ENCODE measurements around the gene GPR68. TPM values are rescaled to one million over a fixed set of nuclear protein-coding genes. Genes with fewer than 3 reads are reported as not detected.

GPR68 gene
- total and polyA plus RNA-seq, 4 experiments from 2014 or later, result 3.0 to 10.8 (median 9.5) TPM

DNA sequence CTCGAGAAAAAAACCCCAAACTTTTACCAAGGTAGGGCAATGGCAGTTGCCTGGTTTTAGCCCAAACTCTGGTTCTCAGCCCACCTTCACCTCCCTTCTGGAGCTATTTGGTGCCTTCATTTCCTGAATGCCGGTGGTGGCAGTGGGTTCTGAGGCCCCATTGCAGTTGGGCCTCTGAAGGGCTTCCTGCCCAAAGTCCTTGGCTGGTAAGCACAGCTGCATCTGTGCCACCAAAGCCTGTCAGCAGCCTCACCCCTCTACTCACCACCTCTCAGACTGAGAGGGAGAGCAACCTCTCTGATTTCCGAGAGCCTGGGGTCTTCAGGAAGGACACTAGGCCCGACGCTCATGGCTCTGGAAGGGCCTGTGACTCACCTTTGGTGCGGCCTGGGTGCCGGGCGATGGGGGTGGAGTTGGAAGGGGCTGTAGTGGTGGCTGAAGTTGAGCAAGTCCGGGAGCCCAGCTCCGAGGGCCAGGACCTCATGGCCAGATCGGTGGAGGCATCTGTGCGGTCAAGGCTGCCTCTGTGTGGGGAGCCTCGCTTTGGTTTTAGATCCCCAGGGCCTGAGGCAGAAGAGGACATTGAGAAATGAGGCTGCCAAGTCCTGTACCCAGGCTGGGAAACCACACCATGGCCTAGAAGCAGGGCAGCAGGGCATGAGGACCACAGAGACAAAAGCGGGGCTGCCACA lies 38.6 kb upstream of the GPR68 start:
- CTCF ChIA-PET (ENCODE audit: partially characterized antibody), result interaction anchor here (25.0 kb wide), 1 partner anchor 108 kb away, joined by 480 read pairs; no protein-coding TSS in a partner anchor
- intact Hi-C loops (cut with micrococcal nuclease), result no loop called here

DNA sequence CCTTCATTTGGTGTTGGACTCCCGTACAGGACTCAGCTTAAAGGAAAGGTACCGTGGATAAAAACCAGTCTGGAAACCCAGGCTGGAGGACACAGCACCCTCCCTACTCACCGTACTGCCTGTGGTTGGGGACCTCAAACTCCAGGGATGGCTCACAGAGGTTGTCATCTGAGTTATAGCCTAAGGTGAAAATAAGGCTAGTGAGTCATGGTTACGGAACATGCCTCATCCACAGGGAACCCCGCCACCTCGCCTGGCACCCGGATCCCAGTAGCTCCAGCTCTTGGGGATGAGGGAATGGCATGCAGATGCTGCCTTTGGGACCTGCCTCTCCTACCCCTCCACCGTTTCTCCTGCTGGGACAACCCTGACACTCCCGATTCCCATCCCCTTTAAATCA lies 36.8 kb upstream of the GPR68 start:
- peaks cover 5% of the 10 kb centered on the region for H3K4me1 ChIP-seq (ENCODE audit: insufficient read depth, low read length)
- no peak overlapping the region for H3K4me3 ChIP-seq (ENCODE audit: low read length in 2 of 2)
- Mint-ChIP-seq H3K9me3 (peaks cover 0 to 7% (median 0%) of the 10 kb centered on the region in 8 donors), H3K36me3 (peaks cover 80 to 85% of the 10 kb centered on the region in 2 donors), H3K4me3 (no peak overlapping the region), H3K27me3 (no peaks in the 10 kb centered on the region), H3K4me1 (peaks cover 1 to 9% (median 3%) of the 10 kb centered on the region in 4 donors), H3K27ac (peak overlapping the region in 2 of 7 donors; percentile 18 to 70)
- H3K36me3 ChIP-seq (ENCODE audit: insufficient read depth, low read length), result peaks cover 100% of the 10 kb centered on the region
- POLR2A ChIA-PET (ENCODE audit: partially characterized antibody), result interaction anchor here (0.6 to 1.3 kb wide), 6 partner anchors 17 to 68 kb away, joined by 3 to 6 read pairs (median 3); no protein-coding TSS in a partner anchor
- no peak for DNase-seq
- intact Hi-C loops (cut with micrococcal nuclease), result no loop called here
- H3K9me3 ChIP-seq (ENCODE audit: control insufficient read depth in 1 of 2, low read length in 2 of 2), result no peaks in the 10 kb centered on the region
- H3K27ac ChIP-seq (ENCODE audit: low read depth, low read length), result no peak overlapping the region
- CTCF ChIA-PET (ENCODE audit: partially characterized antibody), result interaction anchor here (0.9 to 25.0 kb wide), 7 partner anchors 28 to 107 kb away, joined by 3 to 480 read pairs (median 3); no protein-coding TSS in a partner anchor
- H3K27me3 ChIP-seq (ENCODE audit: insufficient read depth, low read length), result no peaks in the 10 kb centered on the region

More for the DNA sequence above, 38.6 kb upstream of the GPR68 start:
- Mint-ChIP-seq H3K36me3 (peaks cover 77 to 88% of the 10 kb centered on the region in 2 donors), H3K4me1 (peaks cover 3 to 15% (median 6%) of the 10 kb centered on the region in 4 donors), H3K27me3 (no peaks in the 10 kb centered on the region), H3K9me3 (peaks cover 0 to 9% (median 0%) of the 10 kb centered on the region in 8 donors), H3K27ac (peak overlapping the region in 3 of 7 donors; percentile 32 to 70 (median 67)), H3K4me3 (no peak overlapping the region)
- no peaks in the 10 kb centered on the region for H3K27me3 ChIP-seq (ENCODE audit: insufficient read depth, low read length)
- H3K4me3 ChIP-seq (ENCODE audit: low read length in 2 of 2), result no peak overlapping the region
- H3K36me3 ChIP-seq (ENCODE audit: insufficient read depth, low read length), result peaks cover 98% of the 10 kb centered on the region
- POLR2A ChIA-PET (ENCODE audit: partially characterized antibody), result interaction anchor here (1.0 kb wide), 1 partner anchor 106 kb away, joined by 4 read pairs; no protein-coding TSS in a partner anchor
- H3K27ac ChIP-seq (ENCODE audit: low read depth, low read length), result no peak overlapping the region
- no peak for DNase-seq
- peaks cover 12% of the 10 kb centered on the region for H3K4me1 ChIP-seq (ENCODE audit: insufficient read depth, low read length)
- no peaks in the 10 kb centered on the region for H3K9me3 ChIP-seq (ENCODE audit: control insufficient read depth in 1 of 2, low read length in 2 of 2)

DNA sequence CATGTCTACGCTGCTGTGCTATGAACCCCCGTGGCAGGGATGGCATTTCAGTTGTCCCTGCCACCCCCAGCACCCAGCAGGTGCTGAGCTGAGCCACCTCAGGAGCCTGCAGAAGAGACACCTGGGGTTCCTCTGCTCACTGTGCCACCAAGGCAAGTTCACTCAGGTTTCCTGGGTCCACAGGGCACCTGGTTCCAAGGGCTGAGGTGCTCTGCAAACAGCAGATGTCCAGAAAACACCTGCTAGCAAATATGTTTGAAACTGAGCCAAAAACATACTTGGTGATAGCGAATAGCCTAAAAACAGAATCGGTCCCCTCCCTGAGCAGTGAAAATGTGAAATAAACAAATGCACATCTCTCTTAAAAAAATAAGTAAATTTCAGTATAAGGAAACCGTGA lies 35.6 kb upstream of the GPR68 start:
- CTCF ChIA-PET (ENCODE audit: partially characterized antibody), result interaction anchor here (0.9 to 25.0 kb wide), 5 partner anchors 10 to 105 kb away, joined by 3 to 480 read pairs (median 3); no protein-coding TSS in a partner anchor

DNA sequence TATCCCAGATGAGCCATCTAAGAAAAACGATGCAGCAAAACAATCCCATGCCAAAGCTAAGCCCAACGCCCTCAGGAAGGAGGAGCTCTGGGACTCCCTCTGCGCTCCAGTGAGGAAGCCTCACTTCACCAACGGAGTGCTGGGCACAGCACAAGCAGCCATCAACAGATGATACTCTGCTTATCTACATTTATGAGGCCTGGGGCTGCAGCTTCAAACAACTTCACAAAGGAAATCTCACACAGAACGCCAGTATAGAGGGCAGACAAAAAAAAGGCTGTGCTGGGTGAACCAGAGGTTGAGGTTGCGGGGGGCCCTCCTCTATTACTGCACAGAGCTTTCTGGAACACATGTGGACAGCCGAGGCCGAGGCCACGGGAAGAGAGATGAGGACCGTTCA lies 34.9 kb upstream of the GPR68 start:
- peaks cover 0 to 2% (median 0%) of the 10 kb centered on the region in 4 donors for H3K4me1 Mint-ChIP-seq
- H3K36me3 Mint-ChIP-seq, result peaks cover 75 to 82% of the 10 kb centered on the region in 2 donors
- no peak overlapping the region for H3K27ac ChIP-seq (ENCODE audit: low read depth, low read length)

More for the DNA sequence above, 35.6 kb upstream of the GPR68 start:
- H3K27me3 ChIP-seq (ENCODE audit: insufficient read depth, low read length), result no peaks in the 10 kb centered on the region
- H3K4me1 Mint-ChIP-seq, result peaks cover 0 to under 1% (median 0%) of the 10 kb centered on the region in 4 donors
- no peaks in the 10 kb centered on the region for H3K9me3 ChIP-seq (ENCODE audit: control insufficient read depth in 1 of 2, low read length in 2 of 2)
- H3K4me3 ChIP-seq (ENCODE audit: low read length in 2 of 2), result no peak overlapping the region
- peaks cover 96% of the 10 kb centered on the region for H3K36me3 ChIP-seq (ENCODE audit: insufficient read depth, low read length)
- no peaks in the 10 kb centered on the region for H3K4me1 ChIP-seq (ENCODE audit: insufficient read depth, low read length)
- peak overlapping the region in 1 of 7 donors; percentile 8 for H3K27ac Mint-ChIP-seq
- no peak for DNase-seq
- H3K36me3 Mint-ChIP-seq, result peaks cover 74 to 82% of the 10 kb centered on the region in 2 donors
- POLR2A ChIA-PET (ENCODE audit: partially characterized antibody), result interaction anchor here (0.9 to 1.0 kb wide), 2 partner anchors 15 to 77 kb away, joined by 3 to 4 read pairs; no protein-coding TSS in a partner anchor
- H3K4me3 Mint-ChIP-seq, result no peak overlapping the region
- intact Hi-C loops (cut with micrococcal nuclease), result no loop called here
- peaks cover 0 to 7% (median 0%) of the 10 kb centered on the region in 8 donors for H3K9me3 Mint-ChIP-seq
- H3K27ac ChIP-seq (ENCODE audit: low read depth, low read length), result no peak overlapping the region
- no peaks in the 10 kb centered on the region for H3K27me3 Mint-ChIP-seq

DNA sequence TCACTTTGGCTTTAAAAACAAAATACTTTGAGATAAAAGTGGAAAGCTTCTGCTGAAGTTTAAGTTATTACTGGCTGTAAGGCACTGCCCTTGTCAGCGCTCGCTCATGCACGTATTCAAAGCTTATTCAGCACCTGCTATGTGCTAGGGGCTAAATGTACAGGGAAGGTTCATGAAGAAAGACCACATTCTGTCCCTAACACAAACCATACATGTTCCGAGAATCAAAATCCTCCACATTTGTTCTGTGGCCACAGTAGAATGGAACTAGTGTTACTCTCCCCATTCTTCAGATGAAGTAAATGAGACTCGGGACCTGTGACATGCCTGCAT lies 33.8 kb upstream of the GPR68 start:
- no peak overlapping the region for H3K27ac ChIP-seq (ENCODE audit: low read depth, low read length)
- peaks cover 0 to 2% (median 0%) of the 10 kb centered on the region in 4 donors for H3K4me1 Mint-ChIP-seq
- H3K36me3 ChIP-seq (ENCODE audit: insufficient read depth, low read length), result peaks cover 96% of the 10 kb centered on the region
- peak overlapping the region in 3 of 7 donors; percentile 35 to 38 (median 36) for H3K27ac Mint-ChIP-seq
- H3K36me3 Mint-ChIP-seq, result peaks cover 68 to 80% of the 10 kb centered on the region in 2 donors
- intact Hi-C loops (cut with micrococcal nuclease), result no loop called here
- ChIA-PET CTCF (ENCODE audit: partially characterized antibody) (interaction anchor here (1.2 to 25.0 kb wide), 7 partner anchors 8 to 375 kb away, joined by 3 to 480 read pairs (median 4); no protein-coding TSS in a partner anchor), POLR2A (ENCODE audit: partially characterized antibody) (interaction anchor here (1.5 to 1.8 kb wide), 3 partner anchors 28 to 101 kb away, joined by 4 to 6 read pairs (median 5); no protein-coding TSS in a partner anchor)
- no peaks in the 10 kb centered on the region for H3K27me3 ChIP-seq (ENCODE audit: insufficient read depth, low read length)
- H3K4me3 ChIP-seq (ENCODE audit: low read length in 2 of 2), result no peak overlapping the region
- H3K4me3 Mint-ChIP-seq, result no peak overlapping the region
- no peaks in the 10 kb centered on the region for H3K27me3 Mint-ChIP-seq
- no peak for DNase-seq
- H3K9me3 ChIP-seq (ENCODE audit: control insufficient read depth in 1 of 2, low read length in 2 of 2), result no peaks in the 10 kb centered on the region
- peaks cover 0 to 4% (median 0%) of the 10 kb centered on the region in 8 donors for H3K9me3 Mint-ChIP-seq
- H3K4me1 ChIP-seq (ENCODE audit: insufficient read depth, low read length), result no peaks in the 10 kb centered on the region

More for the DNA sequence above, 34.9 kb upstream of the GPR68 start:
- no peak for DNase-seq
- intact Hi-C loops (cut with micrococcal nuclease), result no loop called here
- H3K9me3 ChIP-seq (ENCODE audit: control insufficient read depth in 1 of 2, low read length in 2 of 2), result no peaks in the 10 kb centered on the region
- H3K27me3 ChIP-seq (ENCODE audit: insufficient read depth, low read length), result no peaks in the 10 kb centered on the region
- Mint-ChIP-seq H3K27ac (peak overlapping the region in 4 of 7 donors; percentile 29 to 61 (median 46)), H3K4me3 (no peak overlapping the region), H3K9me3 (peaks cover 0 to 4% (median 0%) of the 10 kb centered on the region in 8 donors), H3K27me3 (no peaks in the 10 kb centered on the region)
- peaks cover 96% of the 10 kb centered on the region for H3K36me3 ChIP-seq (ENCODE audit: insufficient read depth, low read length)
- ChIA-PET POLR2A (ENCODE audit: partially characterized antibody) (interaction anchor here (1.0 to 1.5 kb wide), 3 partner anchors 15 to 102 kb away, joined by 4 to 6 read pairs (median 5); no protein-coding TSS in a partner anchor), CTCF (ENCODE audit: partially characterized antibody) (interaction anchor here (1.3 to 25.0 kb wide), 5 partner anchors 7 to 376 kb away, joined by 3 to 480 read pairs (median 4); no protein-coding TSS in a partner anchor)
- no peak overlapping the region for H3K4me3 ChIP-seq (ENCODE audit: low read length in 2 of 2)
- no peaks in the 10 kb centered on the region for H3K4me1 ChIP-seq (ENCODE audit: insufficient read depth, low read length)

DNA sequence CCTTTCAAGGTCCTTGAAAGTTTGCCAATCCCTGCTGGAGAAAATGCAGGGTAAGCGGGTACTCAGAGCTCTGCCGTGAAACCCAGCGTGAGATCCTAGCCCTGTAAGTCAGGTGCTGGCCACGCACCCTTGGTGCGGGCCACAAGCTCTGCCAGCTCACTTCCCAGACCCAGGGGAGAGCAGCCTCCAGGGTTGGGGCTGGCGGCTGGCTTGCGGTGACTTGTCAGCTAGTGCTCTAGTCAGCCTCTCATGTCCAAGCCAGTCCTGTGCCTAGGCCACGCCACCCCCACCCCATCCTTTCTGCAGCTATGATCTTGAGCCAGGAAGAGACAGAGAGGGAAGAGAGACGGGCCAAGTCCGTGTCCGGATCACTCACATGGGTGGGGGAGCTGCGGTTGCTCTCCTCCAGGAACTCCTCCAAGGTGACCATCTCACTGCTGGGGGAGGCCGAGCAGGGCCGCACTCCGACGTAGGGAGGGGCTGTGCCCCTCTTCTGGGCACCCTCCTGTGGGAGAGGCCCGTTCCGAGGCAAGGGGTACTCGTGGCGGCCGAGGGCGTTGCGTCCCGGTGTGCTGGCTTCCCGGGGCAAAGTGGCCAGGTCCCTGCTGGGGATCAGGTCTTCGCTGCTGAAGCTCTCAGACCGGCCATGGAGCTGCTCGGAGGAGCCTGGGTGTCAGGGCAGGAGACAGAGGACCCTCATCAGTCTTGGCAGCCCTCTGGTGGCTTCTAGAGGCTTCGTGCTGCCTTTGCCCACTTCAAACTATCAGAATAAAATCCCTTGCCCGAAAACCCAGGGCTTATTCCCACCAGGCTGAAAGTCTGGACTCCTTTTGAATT lies 33.3 kb upstream of the GPR68 start:
- Histone ChIP-seq H3K36me3 (ENCODE audit: insufficient read depth, low read length) (peaks cover 93% of the 10 kb centered on the region), H3K27ac (ENCODE audit: low read depth, low read length) (no peak overlapping the region), H3K4me1 (ENCODE audit: insufficient read depth, low read length) (no peaks in the 10 kb centered on the region), H3K27me3 (ENCODE audit: insufficient read depth, low read length) (no peaks in the 10 kb centered on the region), H3K9me3 (ENCODE audit: control insufficient read depth in 1 of 2, low read length in 2 of 2) (no peaks in the 10 kb centered on the region), H3K4me3 (ENCODE audit: low read length in 2 of 2) (no peak overlapping the region)
- DNase-seq, result no peak
- CTCF ChIA-PET (ENCODE audit: partially characterized antibody), result interaction anchor here (1.0 to 25.0 kb wide), 7 partner anchors 8 to 375 kb away, joined by 3 to 480 read pairs (median 4); no protein-coding TSS in a partner anchor
- H3K36me3 Mint-ChIP-seq, result peaks cover 62 to 75% of the 10 kb centered on the region in 2 donors
- POLR2A ChIA-PET (ENCODE audit: partially characterized antibody), result interaction anchor here (1.1 to 2.2 kb wide), 6 partner anchors 11 to 100 kb away, joined by 3 to 9 read pairs (median 4); partner anchors contain the start of gene GPR68
- no peak overlapping the region for H3K4me3 Mint-ChIP-seq
- intact Hi-C loops (cut with micrococcal nuclease), result no loop called here
- H3K9me3 Mint-ChIP-seq, result peaks cover 0 to 4% (median 0%) of the 10 kb centered on the region in 8 donors
- H3K4me1 Mint-ChIP-seq, result peaks cover 0 to 2% (median 0%) of the 10 kb centered on the region in 4 donors
- H3K27ac Mint-ChIP-seq, result peak overlapping the region in 1 of 7 donors; percentile 57
- no peaks in the 10 kb centered on the region for H3K27me3 Mint-ChIP-seq
